Ishikawa (cell line): ENCODE data around the gene ADAMTS12.

Experiments used
- CEBPB ChIP-seq: IDR thresholded peaks from 2 replicates; pipeline ENCODE4 v1.6.1; 2012
- CREB1 ChIP-seq: IDR thresholded peaks from 2 replicates; pipeline ENCODE4 v1.6.1; 2012; ENCODE audit warnings: low read depth
- EGR1 ChIP-seq: IDR thresholded peaks from 2 replicates; pipeline ENCODE4 v1.6.1; 2012
- EP300 ChIP-seq: IDR thresholded peaks from 2 replicates; pipeline ENCODE4 v1.6.1; 2012; ENCODE audit warnings: borderline replicate concordance
- FOXM1 ChIP-seq: IDR thresholded peaks from 2 replicates; pipeline ENCODE4 v1.6.1; 2012; ENCODE audit warnings: low read depth, borderline replicate concordance
- MAX ChIP-seq: IDR thresholded peaks from 2 replicates; pipeline ENCODE4 v1.6.1; 2012
- NFIC ChIP-seq: IDR thresholded peaks from 2 replicates; pipeline ENCODE4 v1.6.1; 2012
- RAD21 ChIP-seq: IDR thresholded peaks from 2 replicates; pipeline ENCODE4 v1.6.1; 2012; ENCODE audit warnings: low read depth
- REST ChIP-seq: IDR thresholded peaks from 2 replicates; pipeline ENCODE4 v1.6.1; 2012; ENCODE audit warnings: low read depth, mild to moderate bottlenecking
- TAF1 ChIP-seq: IDR thresholded peaks from 2 replicates; pipeline ENCODE4 v1.6.1; 2012; ENCODE audit warnings: low read depth, mild to moderate bottlenecking
- TCF12 ChIP-seq: IDR thresholded peaks from 2 replicates; pipeline ENCODE4 v1.6.1; 2012; ENCODE audit warnings: low read depth
- TEAD4 ChIP-seq: IDR thresholded peaks from 2 replicates; pipeline ENCODE4 v1.6.1; 2012
- USF1 ChIP-seq: IDR thresholded peaks from 2 replicates; pipeline ENCODE4 v1.6.1; 2012
- YY1 ChIP-seq: IDR thresholded peaks from 2 replicates; pipeline ENCODE4 v1.6.1; 2012; ENCODE audit warnings: low read depth
- ZBTB7A ChIP-seq: IDR thresholded peaks from 2 replicates; pipeline ENCODE4 v1.6.1; 2012; ENCODE audit warnings: low read depth

Gene ADAMTS12

GRCh38 chr5:33793836-33794549, 97.8 kb downstream of the ADAMTS12 start:
- TF ChIP-seq NFIC, result no peak
- peak; percentile 51; the same call in 1 of the 2 replicates for TF ChIP-seq CEBPB

GRCh38 chr5:33793276-33793675, 98.5 kb downstream of the ADAMTS12 start:
- no peak for TF ChIP-seq ZBTB7A
- TF ChIP-seq FOXM1, result no peak
- no peak for TF ChIP-seq NFIC
- TF ChIP-seq EP300, result no peak

GRCh38 chr5:33792559-33792958, 99.2 kb downstream of the ADAMTS12 start:
- no peak for TF ChIP-seq USF1
- TF ChIP-seq TEAD4, result no peak
- TF ChIP-seq TCF12, result no peak

GRCh38 chr5:33789567-33789957, 102.2 kb downstream of the ADAMTS12 start:
- TF ChIP-seq REST, result no peak
- no peak for TF ChIP-seq ZBTB7A
- no peak for TF ChIP-seq YY1
- no peak for TF ChIP-seq EP300
- no peak for TF ChIP-seq CREB1
- TF ChIP-seq NFIC, result no peak
- no peak for TF ChIP-seq TEAD4
- no peak for TF ChIP-seq MAX
- TF ChIP-seq FOXM1, result no peak
- no peak for TF ChIP-seq TAF1
- no peak for TF ChIP-seq TCF12
- no peak for TF ChIP-seq EGR1
- TF ChIP-seq CEBPB, result no peak
- no peak for TF ChIP-seq USF1
- no peak for TF ChIP-seq RAD21

GRCh38 chr5:33788922-33789566, 102.7 kb downstream of the ADAMTS12 start:
- TF ChIP-seq TCF12 (no peak), MAX (no peak), YY1 (no peak), CEBPB (no peak), ZBTB7A (no peak), NFIC (no peak), EGR1 (no peak), TEAD4 (no peak), REST (no peak), EP300 (no peak), RAD21 (no peak), USF1 (no peak), TAF1 (no peak)

GRCh38 chr5:33785571-33785970, 106.2 kb downstream of the ADAMTS12 start:
- TF ChIP-seq TEAD4 (no peak), USF1 (no peak), ZBTB7A (no peak), EP300 (no peak), MAX (no peak), RAD21 (no peak), CREB1 (no peak), REST (no peak), CEBPB (no peak), NFIC (no peak), FOXM1 (no peak)
